Testis (tissue), 2 donors: ENCODE data around the gene ASCC1.
"Not testable (repeated sequence)": the region's sequence is repeated elsewhere in the genome, so short reads cannot be mapped to it uniquely, and the experiment has no call there.

Experiments
- CTCF ChIP-seq, 3 experiments: fragments of 450-650 bp in 2 of 3; fragments of 200-600 bp in 1 of 3; sonication (generic) in 1 of 3; IDR thresholded peaks; one replicate each; pipeline ENCODE4 v1.5.1; 2016 to 2019; ENCODE audit warnings: antibody characterized with exemption in 3 of 3, mild to moderate bottlenecking in 2 of 3, moderate library complexity in 1 of 3
- POLR2A ChIP-seq: fragments of 450-650 bp; IDR thresholded peaks from one replicate; pipeline ENCODE4 v1.6.1; 2017; ENCODE audit warnings: antibody characterized with exemption, mild to moderate bottlenecking, moderate library complexity

DNA sequence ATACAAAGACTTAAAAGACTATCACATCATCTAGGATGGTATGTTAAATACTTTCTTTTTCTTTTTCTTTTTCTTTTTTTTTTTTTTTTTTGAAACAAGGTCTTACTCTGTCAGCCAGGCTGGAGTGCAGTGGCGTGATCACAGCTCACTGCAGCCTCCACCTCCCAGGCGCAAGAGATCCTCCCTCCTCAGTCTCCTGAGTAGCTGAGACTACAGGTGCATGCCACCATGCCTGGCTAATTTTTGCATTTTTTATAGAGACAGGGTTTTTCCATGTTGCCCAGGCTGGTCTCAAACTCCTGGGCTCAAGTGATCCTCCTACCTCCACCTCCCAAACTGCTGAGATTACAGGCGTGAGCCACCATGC is 108.1 kb downstream of the ASCC1 start:
- TF ChIP-seq CTCF (IDR thresholded peaks at IDR 0.05); POLR2A: not testable (repeated sequence)
